Posterior vena cava (tissue), 2 donors: ENCODE data around the gene DNASE1L1. TPM values are rescaled to one million over a fixed set of nuclear protein-coding genes. Genes with fewer than 3 reads are reported as not detected.

Experiments
- DNase-seq: peaks from one replicate; pipeline ENCODE4 v3.0.0-alpha.2; 2020; ENCODE audit warnings: low spot score
- intact Hi-C, 2 donors: fragments of 100-400 bp; cut with DNase I; formaldehyde crosslinking; loops; one replicate each; pipeline versions ENCODE4 v1.14.1 to v1.14.2; 2022 to 2023
- total RNA-seq, 2 donors: library from RNA; stranded (reverse); fragmentation: NEBNext Ultra II Directional; extraction: Animal tissue kit (Norgen Biotek cat#: 25700); gene quantifications; one replicate each; pipeline ENCODE4 v1.2.1, GENCODE V29; 2021
- donor health status: DM: yes; HTN: yes; CAD: no.
- donor health status: DM: yes; HTN: yes; CAD: no.

DNASE1L1 gene
- total RNA-seq, 2 donors from 2014 or later: 15.9 to 20.0 TPM

GRCh38 chrX:154437971-154438893, 29.2 kb upstream of the DNASE1L1 start:
- intact Hi-C loops: no loop called here
- DNase-seq: no peak

- peak; percentile 86 for DNase-seq
- intact Hi-C loops: no loop called here
Observed at GRCh38 chrX:154436983-154437752, 28.1 kb upstream of the DNASE1L1 start, which contains the start of gene GDI1. GDI1 (plus strand) TSS chrX:154437154; CDS start chrX:154437255, 101 bp downstream.

GRCh38 chrX:154436374-154436982, 27.4 kb upstream of the DNASE1L1 start:
- peak; percentile 86 for DNase-seq
- intact Hi-C loops: no loop called here

GRCh38 chrX:154435171-154435733, 26.2 kb upstream of the DNASE1L1 start:
- no peak for DNase-seq
- intact Hi-C loops: no loop called here

DNA sequence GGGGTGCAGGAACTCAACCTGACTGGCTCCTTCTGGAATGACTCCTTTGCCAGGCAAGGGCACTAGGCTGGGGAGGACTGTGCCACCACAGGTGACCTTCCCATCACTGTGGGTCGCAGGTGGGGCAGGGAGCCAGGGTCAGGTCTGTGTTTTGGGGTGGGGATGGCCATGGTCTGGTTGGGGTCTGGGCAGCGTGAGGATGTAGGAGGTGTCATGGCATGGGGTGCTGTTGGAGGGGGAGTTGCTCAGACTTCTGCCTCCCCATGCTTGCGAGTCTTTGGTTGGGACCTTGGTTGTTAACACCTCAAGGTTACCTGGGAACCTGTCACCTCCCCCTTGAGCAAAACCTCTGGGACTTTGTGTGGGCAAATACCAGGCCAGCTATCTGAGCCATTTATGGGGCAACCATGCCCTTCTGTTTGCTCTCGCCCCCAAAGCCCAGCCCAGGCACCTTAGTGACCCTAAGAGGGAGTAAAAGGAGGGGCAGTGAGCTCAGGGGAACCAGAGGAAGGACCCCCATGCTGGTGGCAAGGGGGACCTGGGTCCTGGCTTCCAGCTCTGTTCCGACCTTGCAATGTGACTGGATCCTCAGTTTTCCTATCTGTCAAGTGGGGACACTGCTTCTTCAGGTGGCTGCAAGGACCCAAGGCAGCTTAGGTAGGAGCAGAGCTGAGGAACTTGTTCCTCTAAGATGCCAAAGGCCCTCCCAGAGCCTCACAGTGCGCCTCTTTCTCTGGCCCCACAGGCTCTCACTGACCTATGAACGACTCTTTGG, 25.5 kb upstream of the DNASE1L1 start:
- intact Hi-C loops: no loop called here
- DNase-seq: no peak

DNA sequence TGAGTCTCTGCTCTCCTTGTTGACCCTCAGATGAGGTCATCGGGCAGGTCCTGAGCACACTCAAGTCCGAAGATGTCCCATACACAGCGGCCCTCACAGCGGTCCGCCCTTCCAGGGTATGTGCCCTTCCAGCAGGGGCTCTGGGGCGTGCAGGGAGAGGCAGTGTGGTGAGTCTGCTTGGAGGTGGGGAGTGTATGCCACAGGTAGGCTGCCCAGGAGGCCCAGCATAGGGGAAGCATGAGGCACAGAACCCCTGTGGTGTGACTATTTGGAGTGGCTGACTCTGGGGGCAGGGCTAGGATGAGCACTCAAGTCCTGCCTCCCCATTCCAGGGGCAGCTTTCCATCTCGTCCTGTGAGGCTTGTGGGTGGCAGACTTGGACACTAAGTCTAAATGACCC, 24.6 kb upstream of the DNASE1L1 start:
- no peak for DNase-seq
- intact Hi-C loops: no loop called here

- intact Hi-C loops: no loop called here
- no peak for DNase-seq
Observed at GRCh38 chrX:154432210-154432609, 23.2 kb upstream of the DNASE1L1 start.

DNA sequence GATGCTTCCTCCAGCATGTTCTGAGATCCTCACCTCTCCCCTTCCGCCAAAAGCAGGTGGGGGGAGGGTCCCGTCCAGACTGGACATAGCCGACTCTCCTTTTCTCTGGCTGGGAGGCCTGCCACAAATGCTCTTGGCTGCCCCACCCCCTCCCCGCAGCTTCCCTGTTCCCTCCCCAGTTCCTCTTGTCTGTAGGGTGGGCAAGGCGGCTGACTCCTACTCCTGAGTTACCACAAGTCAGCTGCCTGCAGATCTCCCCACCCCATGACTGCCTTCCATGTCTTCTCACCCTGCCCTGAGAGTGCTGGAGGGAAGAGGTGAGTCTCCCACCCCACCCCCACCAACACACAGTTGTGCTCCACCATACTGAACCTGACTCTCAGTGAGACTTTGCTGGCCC, 22.3 kb upstream of the DNASE1L1 start:
- intact Hi-C loops: no loop called here
- DNase-seq: peak; percentile 80

GRCh38 chrX:154430916-154431315, 21.9 kb upstream of the DNASE1L1 start:
- DNase-seq: no peak
- intact Hi-C loops: no loop called here

GRCh38 chrX:154430479-154430878, 21.4 kb upstream of the DNASE1L1 start:
- no peak for DNase-seq
- intact Hi-C loops: no loop called here

DNA sequence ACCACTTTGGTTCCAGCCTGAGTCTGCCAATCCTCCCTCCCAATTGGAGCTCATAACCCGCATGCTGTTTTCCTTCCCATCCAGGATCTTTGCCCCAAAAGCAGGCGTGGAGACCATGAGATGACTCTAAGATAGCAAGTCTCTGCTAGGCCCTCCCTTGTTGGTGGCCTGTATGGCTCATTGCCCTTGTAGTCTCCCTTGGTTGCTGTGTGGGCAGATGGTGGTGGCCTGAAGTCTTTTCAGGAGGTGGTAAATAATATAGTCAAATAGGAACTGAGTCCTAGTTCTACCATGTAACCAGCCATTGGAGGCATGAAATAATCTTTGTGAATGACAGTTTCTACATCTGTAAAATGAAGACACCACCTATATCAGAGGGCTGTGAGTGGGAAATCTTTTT, 20.7 kb upstream of the DNASE1L1 start:
- DNase-seq: no peak
- intact Hi-C loops: no loop called here

GRCh38 chrX:154428176-154429171, 19.4 kb upstream of the DNASE1L1 start, which contains the start of gene ATP6AP1:
ATP6AP1 (plus strand) TSS chrX:154428677; CDS start chrX:154428693, 16 bp downstream.
- peak; percentile 97 for DNase-seq
- intact Hi-C loops: no loop called here

DNA sequence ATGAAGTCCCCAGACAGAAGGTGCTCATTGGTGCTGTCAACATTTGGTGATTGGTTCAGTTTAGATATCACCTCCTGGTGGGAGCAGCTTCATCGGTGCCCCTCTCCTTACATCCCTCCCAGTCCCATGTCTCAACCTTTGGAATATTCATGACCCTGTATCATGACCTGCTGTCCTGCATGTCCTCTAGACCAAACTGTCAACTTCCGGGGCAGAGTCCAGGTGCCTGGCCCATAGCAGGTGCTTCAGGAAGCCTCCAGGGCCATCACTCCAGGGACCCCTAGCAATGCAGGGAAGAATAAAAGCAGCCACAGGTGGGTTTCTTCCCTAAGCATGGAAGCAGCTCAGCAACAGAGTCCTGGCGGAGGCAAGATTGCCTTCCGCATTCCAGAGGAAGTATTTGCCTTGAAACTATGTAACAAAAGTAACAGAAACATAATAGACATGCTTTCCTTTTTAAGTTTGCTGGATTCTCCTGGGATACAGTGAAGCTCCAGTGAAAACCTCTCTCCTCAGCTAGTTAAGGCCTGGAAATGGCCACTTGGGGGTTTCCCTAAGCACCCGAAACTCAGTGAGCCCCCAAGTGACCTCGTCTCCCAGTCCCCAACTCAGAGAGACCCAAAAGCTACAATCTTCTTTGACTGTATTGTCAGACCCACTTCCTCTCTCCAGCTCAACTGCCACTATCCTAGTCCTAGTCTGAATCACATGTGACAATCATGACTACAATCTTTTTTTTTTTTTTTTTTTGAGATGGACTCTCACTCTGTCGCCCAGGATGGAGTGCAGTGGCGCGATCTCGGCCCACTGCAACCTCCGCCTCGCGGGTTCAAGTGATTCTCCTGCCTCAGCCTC, 18.1 kb upstream of the DNASE1L1 start:
- no peak for DNase-seq
- intact Hi-C loops: loop anchor here in 1 of 2 donors (2.0 kb wide), 1 partner anchor 60 kb away; the partner anchor contains the start of gene UBL4A

DNA sequence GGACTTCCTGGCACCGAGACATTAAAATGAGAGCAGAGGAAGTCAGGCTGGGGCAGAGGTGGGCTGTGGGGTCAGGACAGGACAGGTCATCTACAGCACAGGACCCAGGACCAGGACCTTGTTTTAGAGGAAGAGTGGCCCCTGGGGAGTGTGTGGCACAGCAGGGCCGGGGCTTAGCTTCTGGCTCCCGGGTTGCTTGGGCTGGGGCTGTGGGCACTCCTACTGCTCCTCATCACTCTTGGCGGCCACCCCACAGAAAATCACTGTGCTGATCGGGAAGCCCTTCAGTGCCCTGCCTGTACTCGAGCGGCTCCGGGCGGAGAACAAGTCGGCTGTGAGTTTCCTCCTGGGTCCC, 11.3 kb upstream of the DNASE1L1 start:
- DNase-seq: no peak
- intact Hi-C loops: no loop called here

GRCh38 chrX:154419688-154420401, 10.8 kb upstream of the DNASE1L1 start:
- DNase-seq: peak; percentile 76

GRCh38 chrX:154419189-154419588, 10.1 kb upstream of the DNASE1L1 start:
- DNase-seq: no peak
- intact Hi-C loops: no loop called here

More at GRCh38 chrX:154419688-154420401, 10.8 kb upstream of the DNASE1L1 start:
- intact Hi-C loops: no loop called here
